Gastroesophageal sphincter (tissue), 4 donors: ENCODE data around the gene VPS11. TPM values are rescaled to one million over a fixed set of nuclear protein-coding genes. Genes with fewer than 3 reads are reported as not detected.

Source experiments
- ATAC-seq: fragments of 150-250 bp; one replicate; pipeline ENCODE4 v1.9.1; 2016; ENCODE audit warnings: mild to moderate bottlenecking, moderate library complexity
- H3K27ac ChIP-seq, 4 donors: fragments of 200-600 bp; sonication (generic) in 3 of 4; 1 replicate in 3 of 4; 2 replicates in 1 of 4; pipeline ENCODE4 v1.5.1; 2016 to 2019
- H3K27me3 ChIP-seq: fragments of 200-600 bp; sonication (generic); one replicate; pipeline ENCODE4 v1.5.1; 2019
- H3K36me3 ChIP-seq, 2 donors: fragments of 200-600 bp; sonication (generic); one replicate each; pipeline ENCODE4 v1.5.1; 2019; ENCODE audit warnings: control low read depth in 1 of 2
- H3K4me1 ChIP-seq, 3 donors: fragments of 200-600 bp; sonication (generic); 1 replicate in 2 of 3; 2 replicates in 1 of 3; pipeline ENCODE4 v1.5.1; 2016 to 2019; ENCODE audit warnings: control low read depth in 2 of 3
- H3K4me3 ChIP-seq, 2 donors: fragments of 200-600 bp; sonication (generic); one replicate each; pipeline ENCODE4 v1.5.1; 2019; ENCODE audit warnings: mild to moderate bottlenecking in 1 of 2, moderate library complexity in 1 of 2
- H3K9me3 ChIP-seq, 3 donors: fragments of 200-600 bp; sonication (generic); one replicate each; pipeline ENCODE4 v1.5.1; 2017 to 2019; ENCODE audit warnings: control low read depth in 2 of 3
- EP300 ChIP-seq: sonication (generic); formaldehyde crosslinking; IDR thresholded peaks from one replicate; pipeline ENCODE4 v1.6.1; 2017; ENCODE audit warnings: antibody characterized with exemption, mild to moderate bottlenecking
- POLR2A ChIP-seq, 2 donors: fragments of 450-650 bp; IDR thresholded peaks; one replicate each; pipeline ENCODE4 v1.6.1; 2017; ENCODE audit warnings: antibody characterized with exemption in 2 of 2, mild to moderate bottlenecking in 2 of 2, moderate library complexity in 1 of 2
- POLR2AphosphoS5 ChIP-seq: sonication (generic); formaldehyde crosslinking; IDR thresholded peaks from one replicate; pipeline ENCODE4 v1.6.1; 2017; ENCODE audit warnings: antibody characterized with exemption
- WGBS, 2 donors: methylation state at CpG; one replicate each; pipeline ENCODE4 v1.1.5; 2018; ENCODE audit warnings: low coverage in 1 of 2; 5-methylcytosine and 5-hydroxymethylcytosine counted together
- total RNA-seq, 4 donors: library from RNA; depleted of rRNA; stranded (reverse); fragments of >200 nt; gene quantifications; one replicate each; pipeline ENCODE4 v1.1.0, GENCODE V29; 2016
- TF ChIP-seq, protein P1 (sequence below), 4 experiments: fragments of 200-600 bp in 2 of 4; fragments of 450-650 bp in 2 of 4; sonication (generic) in 1 of 4; IDR thresholded peaks; one replicate each; pipeline ENCODE4 v1.5.1; 2017 to 2019; ENCODE audit warnings: antibody characterized with exemption in 4 of 4, mild to moderate bottlenecking in 2 of 4, moderate library complexity in 2 of 4

Gene VPS11
- total RNA-seq, 4 donors from 2014 or later, result 23.9 to 45.6 (median 35.8) TPM

GRCh38 chr11:119025978-119026766 is 41.4 kb upstream of the VPS11 start:
- H3K9me3 ChIP-seq, result no peaks in the 10 kb centered on the region
- H3K4me1 ChIP-seq, result peaks cover 0 to 46% (median 9%) of the 10 kb centered on the region in 3 donors
- H3K36me3 ChIP-seq, result peaks cover 0 to 71% of the 10 kb centered on the region in 2 donors
- peak overlapping the region in 3 of 4 donors; percentile 5 to 41 (median 8) for H3K27ac ChIP-seq
- H3K27me3 ChIP-seq, result no peaks in the 10 kb centered on the region
- ATAC-seq, result no peak
- 63% methylated on average over 3 of the region's 16 CpGs; no CpG with 5 or more reads in 1 of the 2 donors for WGBS, 2 donors
- no peak overlapping the region for H3K4me3 ChIP-seq
- no peak for TF ChIP-seq POLR2AphosphoS5
- no peak for TF ChIP-seq POLR2A (IDR thresholded peaks at IDR 0.05)
- TF ChIP-seq EP300, result no peak
- TF ChIP-seq, protein P1, sequence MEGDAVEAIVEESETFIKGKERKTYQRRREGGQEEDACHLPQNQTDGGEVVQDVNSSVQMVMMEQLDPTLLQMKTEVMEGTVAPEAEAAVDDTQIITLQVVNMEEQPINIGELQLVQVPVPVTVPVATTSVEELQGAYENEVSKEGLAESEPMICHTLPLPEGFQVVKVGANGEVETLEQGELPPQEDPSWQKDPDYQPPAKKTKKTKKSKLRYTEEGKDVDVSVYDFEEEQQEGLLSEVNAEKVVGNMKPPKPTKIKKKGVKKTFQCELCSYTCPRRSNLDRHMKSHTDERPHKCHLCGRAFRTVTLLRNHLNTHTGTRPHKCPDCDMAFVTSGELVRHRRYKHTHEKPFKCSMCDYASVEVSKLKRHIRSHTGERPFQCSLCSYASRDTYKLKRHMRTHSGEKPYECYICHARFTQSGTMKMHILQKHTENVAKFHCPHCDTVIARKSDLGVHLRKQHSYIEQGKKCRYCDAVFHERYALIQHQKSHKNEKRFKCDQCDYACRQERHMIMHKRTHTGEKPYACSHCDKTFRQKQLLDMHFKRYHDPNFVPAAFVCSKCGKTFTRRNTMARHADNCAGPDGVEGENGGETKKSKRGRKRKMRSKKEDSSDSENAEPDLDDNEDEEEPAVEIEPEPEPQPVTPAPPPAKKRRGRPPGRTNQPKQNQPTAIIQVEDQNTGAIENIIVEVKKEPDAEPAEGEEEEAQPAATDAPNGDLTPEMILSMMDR (IDR thresholded peaks at IDR 0.05), result no peak

- ATAC-seq, result no peak
- Histone ChIP-seq H3K4me1 (peaks cover 0 to 44% (median 9%) of the 10 kb centered on the region in 3 donors), H3K4me3 (no peak overlapping the region), H3K36me3 (peaks cover 0 to 63% of the 10 kb centered on the region in 2 donors), H3K27ac (peak overlapping the region in 2 of 4 donors; percentile 5 to 41), H3K27me3 (no peaks in the 10 kb centered on the region), H3K9me3 (no peaks in the 10 kb centered on the region)
- no peak for TF ChIP-seq POLR2A (IDR thresholded peaks at IDR 0.05)
- TF ChIP-seq POLR2AphosphoS5, result no peak
- TF ChIP-seq EP300, result no peak
- TF ChIP-seq, protein P1 (IDR thresholded peaks at IDR 0.05), result no peak
- WGBS, 2 donors, result 100% methylated on average over 1 of the region's 2 CpGs; no CpG with 5 or more reads in 1 of the 2 donors
Observed at GRCh38 chr11:119026970-119027369, 40.6 kb upstream of the VPS11 start.

- peaks cover 0 to 44% (median 9%) of the 10 kb centered on the region in 3 donors for H3K4me1 ChIP-seq
- TF ChIP-seq EP300, result no peak
- TF ChIP-seq POLR2A (IDR thresholded peaks at IDR 0.05), result no peak
- TF ChIP-seq, protein P1 (IDR thresholded peaks at IDR 0.05), result no peak
- no peak for TF ChIP-seq POLR2AphosphoS5
- no peak for ATAC-seq
- H3K27me3 ChIP-seq, result no peaks in the 10 kb centered on the region
- H3K4me3 ChIP-seq, result no peak overlapping the region
- peaks cover 0 to 55% of the 10 kb centered on the region in 2 donors for H3K36me3 ChIP-seq
- H3K27ac ChIP-seq, result no peak overlapping the region
- no peaks in the 10 kb centered on the region for H3K9me3 ChIP-seq
- 100% methylated on average over 1 to 2 of the region's 9 CpGs for WGBS, 2 donors
Observed at GRCh38 chr11:119027561-119028345, 39.9 kb upstream of the VPS11 start.

DNA sequence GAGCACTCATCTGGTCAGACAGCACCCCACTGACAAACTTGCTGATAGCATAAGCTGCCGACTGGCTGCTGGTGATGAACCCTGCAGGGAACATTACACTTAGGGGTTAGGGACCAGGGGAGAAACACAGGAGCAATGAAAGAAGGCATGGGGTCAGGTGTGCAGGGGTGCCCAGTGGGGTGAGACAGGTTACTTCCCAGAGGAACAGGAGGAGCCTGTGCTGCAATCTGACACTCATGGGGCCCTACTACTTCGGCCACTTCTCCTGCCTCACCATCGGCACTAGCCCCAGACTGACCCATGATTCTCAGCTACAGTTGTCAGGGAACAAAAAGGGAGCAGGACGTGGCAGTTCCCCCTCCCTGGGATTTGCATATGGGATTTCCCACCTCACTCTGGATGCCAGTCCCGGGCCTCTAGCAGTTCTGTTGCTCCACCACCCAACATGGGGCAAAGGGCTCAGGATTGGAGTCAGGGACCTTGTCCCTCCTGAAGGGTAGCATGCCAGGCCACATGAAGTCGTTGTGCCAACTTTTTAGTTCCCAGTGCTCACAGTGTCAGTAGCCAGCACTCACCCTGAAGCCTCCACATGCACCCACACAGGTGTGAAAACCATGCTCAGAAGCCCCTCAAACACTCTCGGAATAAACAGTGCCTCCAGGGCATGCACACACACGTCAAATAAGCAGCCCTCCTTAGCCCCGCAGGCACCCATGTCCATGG is 39.1 kb upstream of the VPS11 start:
- H3K9me3 ChIP-seq, result no peaks in the 10 kb centered on the region
- H3K4me3 ChIP-seq, result no peak overlapping the region
- peaks cover 0 to 38% (median 9%) of the 10 kb centered on the region in 3 donors for H3K4me1 ChIP-seq
- WGBS, 2 donors, result 85% methylated on average over 3 to 5 of the region's 9 CpGs
- H3K36me3 ChIP-seq, result peaks cover 0 to 48% of the 10 kb centered on the region in 2 donors
- no peaks in the 10 kb centered on the region for H3K27me3 ChIP-seq
- ATAC-seq, result no peak
- peak overlapping the region in 1 of 4 donors; percentile 83 for H3K27ac ChIP-seq
- TF ChIP-seq, protein P1 (IDR thresholded peaks at IDR 0.05), result no peak
- no peak for TF ChIP-seq POLR2AphosphoS5
- TF ChIP-seq POLR2A (IDR thresholded peaks at IDR 0.05), result no peak
- TF ChIP-seq EP300, result no peak
